Smooth muscle cell (in vitro differentiated cells): Measurements from ENCODE around the gene BTBD9. TPM values are rescaled to one million over a fixed set of nuclear protein-coding genes. Genes with fewer than 3 reads are reported as not detected.

Experiments used
- DNase-seq: peaks from one replicate; lab custom pipeline; 2025; ENCODE audit not compliant: unreplicated experiment; lab: John Stamatoyannopoulos, UW
- H2AFZ ChIP-seq: fragments of 200-600 bp; sonication (generic); 2 replicates; pipeline ENCODE4 v1.6.0; 2016; ENCODE audit warnings: antibody characterized with exemption, low read depth, mild to moderate bottlenecking
- H3F3A ChIP-seq: fragments of 200-600 bp; sonication (generic); 2 replicates; pipeline ENCODE4 v1.6.0; 2017; ENCODE audit warnings: antibody characterized with exemption, low read depth
- H3K27ac ChIP-seq: fragments of 200-600 bp; sonication (generic); 2 replicates; pipeline ENCODE4 v1.5.1; 2016; ENCODE audit warnings: low read depth, mild to moderate bottlenecking
- H3K27me3 ChIP-seq: fragments of 200-600 bp; sonication (generic); 2 replicates; pipeline ENCODE4 v1.6.1; 2016; ENCODE audit warnings: low read depth, mild to moderate bottlenecking
- H3K36me3 ChIP-seq: fragments of 200-600 bp; sonication (generic); 2 replicates; pipeline ENCODE4 v1.5.1; 2016; ENCODE audit warnings: low read depth
- H3K4me1 ChIP-seq: fragments of 200-600 bp; sonication (generic); 2 replicates; pipeline ENCODE4 v1.5.1; 2016; ENCODE audit warnings: low read depth
- H3K4me2 ChIP-seq: fragments of 200-600 bp; sonication (generic); 2 replicates; pipeline ENCODE4 v1.6.0; 2016; ENCODE audit warnings: mild to moderate bottlenecking
- H3K4me3 ChIP-seq: fragments of 200-600 bp; sonication (generic); 2 replicates; pipeline ENCODE4 v1.5.1; 2016; ENCODE audit warnings: mild to moderate bottlenecking
- H3K79me2 ChIP-seq: fragments of 200-600 bp; sonication (generic); 2 replicates; pipeline ENCODE4 v1.6.0; 2016; ENCODE audit warnings: low read depth, mild to moderate bottlenecking
- H3K9ac ChIP-seq: fragments of 200-600 bp; sonication (generic); 2 replicates; pipeline ENCODE4 v1.6.0; 2016; ENCODE audit warnings: low read depth
- H3K9me3 ChIP-seq: fragments of 200-600 bp; sonication (generic); replicated peaks from 2 replicates; pipeline ENCODE4 v1.5.1; 2016; ENCODE audit warnings: low read depth
- H4K20me1 ChIP-seq: fragments of 200-600 bp; sonication (generic); 2 replicates; pipeline ENCODE4 v1.6.0; 2016; ENCODE audit warnings: low read depth
- WGBS: methylation state at CpG from one replicate; pipeline ENCODE4 v1.1.7; 2016; ENCODE audit warnings: low lambda C conversion rate; 5-methylcytosine and 5-hydroxymethylcytosine counted together
- polyA plus RNA-seq: library from polyadenylated mRNA; unstranded; fragments of >200 nt; fragmentation: Nextera tagmentation; extraction: Ambion mirVana; gene quantifications from 2 replicates; pipeline ENCODE4 v1.2.1, GENCODE V29; 2016
- total RNA-seq: library from RNA; depleted of rRNA; stranded (reverse); fragments of >200 nt; gene quantifications from 2 replicates; pipeline ENCODE4 v1.2.3, GENCODE V29; 2014
- TF ChIP-seq, protein P1 (sequence below): fragments of 200-600 bp; sonication (generic); IDR thresholded peaks from 2 replicates; pipeline ENCODE4 v1.5.1; 2017; ENCODE audit warnings: borderline replicate concordance, mild to moderate bottlenecking, antibody characterized with exemption; ENCODE audit not compliant: insufficient read depth, poor library complexity, severe bottlenecking

The BTBD9 gene
- total and polyA plus RNA-seq, 2 experiments from 2014 or later, result 5.6 to 12.5 TPM

DNA sequence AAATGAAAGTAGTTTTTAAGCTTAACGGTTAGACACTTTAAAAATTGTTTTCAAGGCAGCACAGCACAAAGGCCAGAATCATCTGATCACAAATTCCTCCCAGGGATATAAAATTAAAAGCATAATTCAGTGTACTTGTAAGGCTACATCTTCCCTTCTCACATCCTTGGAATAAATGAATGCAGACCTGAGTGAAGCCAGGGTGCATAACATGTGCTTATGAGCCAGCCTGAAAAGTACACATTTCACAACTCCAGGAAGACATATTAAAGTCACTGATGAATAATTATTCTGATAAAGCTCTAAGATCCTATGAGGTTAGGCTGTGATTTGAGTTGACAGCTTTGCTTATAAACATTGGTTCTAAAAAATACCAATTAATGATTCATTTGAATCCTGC, 163.6 kb downstream of the BTBD9 start:
- no peak overlapping the region for H3K9ac ChIP-seq
- no peak overlapping the region for H3K27ac ChIP-seq
- H3K27me3 ChIP-seq, result no peaks in the 10 kb centered on the region
- no peaks in the 10 kb centered on the region for H3F3A ChIP-seq
- no peak for DNase-seq
- no peak overlapping the region for H3K4me3 ChIP-seq
- H3K36me3 ChIP-seq, result no peaks in the 10 kb centered on the region
- 91% methylated on average over 1 of the region's 1 CpG for WGBS
- TF ChIP-seq, protein P1, sequence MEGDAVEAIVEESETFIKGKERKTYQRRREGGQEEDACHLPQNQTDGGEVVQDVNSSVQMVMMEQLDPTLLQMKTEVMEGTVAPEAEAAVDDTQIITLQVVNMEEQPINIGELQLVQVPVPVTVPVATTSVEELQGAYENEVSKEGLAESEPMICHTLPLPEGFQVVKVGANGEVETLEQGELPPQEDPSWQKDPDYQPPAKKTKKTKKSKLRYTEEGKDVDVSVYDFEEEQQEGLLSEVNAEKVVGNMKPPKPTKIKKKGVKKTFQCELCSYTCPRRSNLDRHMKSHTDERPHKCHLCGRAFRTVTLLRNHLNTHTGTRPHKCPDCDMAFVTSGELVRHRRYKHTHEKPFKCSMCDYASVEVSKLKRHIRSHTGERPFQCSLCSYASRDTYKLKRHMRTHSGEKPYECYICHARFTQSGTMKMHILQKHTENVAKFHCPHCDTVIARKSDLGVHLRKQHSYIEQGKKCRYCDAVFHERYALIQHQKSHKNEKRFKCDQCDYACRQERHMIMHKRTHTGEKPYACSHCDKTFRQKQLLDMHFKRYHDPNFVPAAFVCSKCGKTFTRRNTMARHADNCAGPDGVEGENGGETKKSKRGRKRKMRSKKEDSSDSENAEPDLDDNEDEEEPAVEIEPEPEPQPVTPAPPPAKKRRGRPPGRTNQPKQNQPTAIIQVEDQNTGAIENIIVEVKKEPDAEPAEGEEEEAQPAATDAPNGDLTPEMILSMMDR, result no peak
- no peaks in the 10 kb centered on the region for H3K9me3 ChIP-seq
- no peaks in the 10 kb centered on the region for H4K20me1 ChIP-seq
- no peak overlapping the region for H3K4me2 ChIP-seq
- no peaks in the 10 kb centered on the region for H3K79me2 ChIP-seq
- H3K4me1 ChIP-seq, result peaks cover 20% of the 10 kb centered on the region
- no peak overlapping the region for H2AFZ ChIP-seq

DNA sequence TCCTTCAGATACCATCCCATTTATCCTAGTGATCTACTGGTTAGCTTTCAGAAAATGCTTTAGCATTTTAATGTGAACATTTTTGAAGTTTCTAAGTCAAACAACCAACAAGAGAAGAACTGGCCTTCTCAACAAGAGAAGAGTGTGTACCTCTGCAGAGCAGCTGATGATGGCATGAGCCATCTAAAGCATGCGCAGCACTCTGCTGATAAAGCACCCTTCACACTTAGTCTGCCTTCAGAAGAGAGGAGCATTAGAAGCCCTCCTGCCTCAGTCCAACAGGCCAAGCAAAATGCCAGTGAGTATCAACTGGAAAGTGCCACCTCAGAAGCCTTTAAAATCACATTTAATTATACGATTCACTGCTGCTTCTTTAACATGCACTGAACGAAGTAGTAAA, 169.2 kb downstream of the BTBD9 start:
- Histone ChIP-seq H3K27me3 (no peaks in the 10 kb centered on the region), H3K36me3 (no peaks in the 10 kb centered on the region), H3K79me2 (no peaks in the 10 kb centered on the region), H3F3A (no peaks in the 10 kb centered on the region), H3K4me3 (no peak overlapping the region), H3K9me3 (no peaks in the 10 kb centered on the region), H3K27ac (no peak overlapping the region), H3K9ac (no peak overlapping the region), H3K4me2 (no peak overlapping the region), H2AFZ (no peak overlapping the region), H4K20me1 (no peaks in the 10 kb centered on the region), H3K4me1 (no peaks in the 10 kb centered on the region)
- DNase-seq, result no peak
- TF ChIP-seq, protein P1, result no peak
- 94% methylated on average over 3 of the region's 3 CpGs for WGBS

DNA sequence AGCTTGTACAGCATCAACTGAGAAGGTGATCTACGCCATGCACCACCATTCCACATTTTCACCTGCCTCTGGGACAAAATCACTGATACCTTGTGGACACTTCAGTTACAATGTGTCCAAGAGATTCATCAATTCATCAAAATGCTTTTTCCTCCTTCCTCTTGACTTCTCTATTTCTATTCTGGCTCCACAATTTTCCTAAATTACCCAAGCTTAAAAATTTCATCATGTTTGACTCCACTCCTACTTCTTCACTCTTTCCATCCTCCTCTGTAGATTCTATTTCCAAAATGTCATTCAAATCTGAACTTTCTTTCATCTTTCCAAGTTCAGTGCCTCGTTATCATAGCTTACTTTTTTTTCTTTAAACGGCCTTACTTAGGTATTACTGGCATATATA, 172.2 kb downstream of the BTBD9 start:
- Histone ChIP-seq H3K9me3 (no peaks in the 10 kb centered on the region), H3K9ac (no peak overlapping the region), H3K27me3 (no peaks in the 10 kb centered on the region), H3K4me1 (no peaks in the 10 kb centered on the region), H3K4me2 (no peak overlapping the region), H3K27ac (no peak overlapping the region), H3K36me3 (no peaks in the 10 kb centered on the region), H3K4me3 (no peak overlapping the region), H2AFZ (no peak overlapping the region), H3K79me2 (no peaks in the 10 kb centered on the region), H4K20me1 (no peaks in the 10 kb centered on the region), H3F3A (no peaks in the 10 kb centered on the region)
- DNase-seq, result no peak
- WGBS, result 91% methylated on average over 3 of the region's 3 CpGs
- TF ChIP-seq, protein P1, result no peak

DNA sequence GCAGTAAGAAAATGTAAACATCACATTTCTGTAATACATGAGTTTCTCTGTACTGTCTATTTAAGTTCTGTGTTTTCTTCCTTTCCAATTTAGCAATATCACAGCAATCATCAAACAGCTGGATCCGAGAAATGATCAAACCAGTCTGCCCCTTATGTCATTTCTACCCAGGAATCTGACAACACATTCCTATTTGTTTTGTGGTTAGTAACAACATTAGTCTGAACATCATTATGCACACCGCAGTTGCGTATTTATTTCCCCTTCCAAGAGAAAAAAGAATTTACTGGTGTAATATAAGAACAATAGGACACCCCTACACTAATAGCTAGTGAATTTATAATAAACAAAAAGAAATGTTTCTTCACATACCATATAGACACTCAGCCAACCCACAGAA, 179.5 kb downstream of the BTBD9 start:
- H3F3A ChIP-seq, result no peaks in the 10 kb centered on the region
- H2AFZ ChIP-seq, result no peak overlapping the region
- 92% methylated on average over 3 of the region's 3 CpGs for WGBS
- H3K27me3 ChIP-seq, result no peaks in the 10 kb centered on the region
- no peak overlapping the region for H3K4me2 ChIP-seq
- H3K27ac ChIP-seq, result no peak overlapping the region
- H3K9ac ChIP-seq, result no peak overlapping the region
- H3K4me3 ChIP-seq, result no peak overlapping the region
- no peaks in the 10 kb centered on the region for H3K36me3 ChIP-seq
- H3K4me1 ChIP-seq, result no peaks in the 10 kb centered on the region
- no peaks in the 10 kb centered on the region for H4K20me1 ChIP-seq
- DNase-seq, result no peak
- no peaks in the 10 kb centered on the region for H3K79me2 ChIP-seq
- TF ChIP-seq, protein P1, result no peak
- no peaks in the 10 kb centered on the region for H3K9me3 ChIP-seq
